GDM1 (cell line): Measurements from ENCODE around the gene C1QTNF1.
A peak's percentile ranks its signal among the peaks of the same experiment; 100 is the strongest.

Experiments
- DNase-seq: peaks from one replicate; lab custom pipeline; 2025; lab: John Stamatoyannopoulos, UW

C1QTNF1 gene, protein sequence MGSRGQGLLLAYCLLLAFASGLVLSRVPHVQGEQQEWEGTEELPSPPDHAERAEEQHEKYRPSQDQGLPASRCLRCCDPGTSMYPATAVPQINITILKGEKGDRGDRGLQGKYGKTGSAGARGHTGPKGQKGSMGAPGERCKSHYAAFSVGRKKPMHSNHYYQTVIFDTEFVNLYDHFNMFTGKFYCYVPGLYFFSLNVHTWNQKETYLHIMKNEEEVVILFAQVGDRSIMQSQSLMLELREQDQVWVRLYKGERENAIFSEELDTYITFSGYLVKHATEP

DNA sequence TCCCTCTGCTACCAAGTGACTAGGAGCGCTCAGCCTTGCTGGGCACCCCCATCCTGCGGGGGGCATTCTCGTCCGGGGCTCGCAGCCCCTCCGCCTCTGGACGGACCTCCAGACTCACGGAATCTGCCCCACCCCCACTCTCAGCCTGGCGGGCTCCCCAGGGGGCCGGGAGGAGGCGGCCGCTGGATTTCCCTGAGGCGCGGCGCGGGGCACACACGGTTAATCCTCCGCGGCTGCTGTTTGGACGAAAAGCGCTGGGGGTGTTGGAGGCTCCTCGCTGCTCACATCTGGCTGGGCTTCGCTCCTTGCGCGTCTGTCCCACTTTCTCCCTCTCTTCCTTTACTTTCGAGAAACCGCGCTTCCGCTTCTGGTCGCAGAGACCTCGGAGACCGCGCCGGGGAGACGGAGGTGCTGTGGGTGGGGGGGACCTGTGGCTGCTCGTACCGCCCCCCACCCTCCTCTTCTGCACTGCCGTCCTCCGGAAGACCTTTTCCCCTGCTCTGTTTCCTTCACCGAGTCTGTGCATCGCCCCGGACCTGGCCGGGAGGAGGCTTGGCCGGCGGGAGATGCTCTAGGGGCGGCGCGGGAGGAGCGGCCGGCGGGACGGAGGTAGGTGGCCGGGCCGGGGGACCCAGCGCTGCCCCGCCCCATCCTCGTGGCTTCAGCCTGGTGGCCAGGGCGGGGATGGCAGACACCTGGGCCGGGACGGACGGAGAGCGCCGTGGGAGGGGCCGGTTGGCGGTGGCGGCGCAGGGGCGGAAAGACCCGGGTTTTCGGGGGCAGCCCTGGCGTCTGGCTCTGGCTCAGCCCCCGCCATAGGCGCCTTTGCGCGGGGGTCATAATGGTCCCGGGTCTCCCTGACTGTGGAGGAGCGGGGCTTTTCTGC lies at the start of gene C1QTNF1:
Gene C1QTNF1, plus strand, starts transcription at position 284 of the 886 bp plus-strand sequence. CDS start 19,800 bp downstream, outside the sequence.
- DNase-seq, result no peak

- no peak for DNase-seq
Measured at GRCh38 chr17:78974635-78975591, 49.1 kb upstream of the C1QTNF1 start.

DNA sequence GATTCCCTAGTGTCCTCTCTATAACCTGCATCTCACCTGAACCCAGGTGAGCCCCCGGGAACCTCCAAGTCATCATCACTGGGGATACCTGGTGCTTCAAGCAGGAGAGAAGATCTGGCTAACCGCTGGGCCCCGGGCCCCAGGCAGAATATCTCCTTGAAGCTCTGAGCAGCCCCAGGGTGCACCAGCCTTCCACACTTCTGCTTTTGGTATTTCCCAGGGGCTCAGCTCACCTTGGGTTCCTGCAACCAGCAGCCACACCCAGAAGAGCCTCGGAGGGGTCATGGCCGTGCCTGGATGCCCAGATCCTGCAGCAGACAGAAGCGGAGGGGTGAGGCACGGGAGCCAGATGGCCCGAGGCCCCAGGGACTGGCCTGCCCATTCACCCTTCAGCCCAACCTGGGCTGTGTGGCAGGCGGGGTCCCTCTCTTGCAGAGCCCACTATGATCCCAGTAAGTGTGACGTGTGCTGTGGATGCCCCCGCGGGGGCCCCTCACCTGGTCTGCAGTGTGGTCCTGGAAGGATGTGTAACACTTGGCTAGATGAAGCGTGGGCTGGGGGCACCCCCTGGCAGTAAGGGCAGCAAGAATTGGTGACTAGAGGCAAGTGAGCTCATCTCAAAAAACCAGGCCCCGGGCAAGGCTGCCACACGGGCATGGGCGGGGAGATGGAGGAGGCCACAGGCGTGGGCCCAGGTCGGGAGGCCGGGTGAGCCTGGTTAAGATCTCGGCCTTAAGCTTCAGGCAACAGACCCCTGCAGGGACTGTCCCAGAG lies 46.9 kb upstream of the C1QTNF1 start:
- DNase-seq, result no peak

GRCh38 chr17:78977681-78977943 lies 46.4 kb upstream of the C1QTNF1 start:
- DNase-seq, result no peak

- no peak for DNase-seq
Measured at GRCh38 chr17:78977997-78978973, 45.7 kb upstream of the C1QTNF1 start.

GRCh38 chr17:78979780-78980623 lies 44.0 kb upstream of the C1QTNF1 start, which contains the start of gene LGALS3BP:
Gene LGALS3BP, minus strand, starts transcription at chr17:78979923. Its CDS starts 2,732 bp downstream, at chr17:78977191.
- DNase-seq, result no peak

DNA sequence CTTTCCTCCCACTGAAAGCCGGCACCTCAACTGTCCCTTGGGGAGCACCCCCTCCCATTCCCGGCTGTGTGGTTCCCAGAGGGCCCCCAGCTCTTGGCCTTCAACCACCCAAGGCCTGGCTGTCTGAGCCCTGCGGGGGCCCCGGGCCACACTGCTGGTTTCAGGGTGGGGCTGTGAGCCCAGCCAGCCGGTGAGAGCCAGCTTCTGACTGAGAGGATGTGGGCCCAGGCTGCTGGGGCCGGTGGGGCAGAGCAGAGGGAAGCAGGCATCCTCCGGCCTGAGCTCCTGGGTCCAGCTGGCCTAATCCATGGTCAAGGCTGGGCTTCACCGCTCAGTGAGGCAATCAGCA lies 43.4 kb upstream of the C1QTNF1 start:
- no peak for DNase-seq

DNA sequence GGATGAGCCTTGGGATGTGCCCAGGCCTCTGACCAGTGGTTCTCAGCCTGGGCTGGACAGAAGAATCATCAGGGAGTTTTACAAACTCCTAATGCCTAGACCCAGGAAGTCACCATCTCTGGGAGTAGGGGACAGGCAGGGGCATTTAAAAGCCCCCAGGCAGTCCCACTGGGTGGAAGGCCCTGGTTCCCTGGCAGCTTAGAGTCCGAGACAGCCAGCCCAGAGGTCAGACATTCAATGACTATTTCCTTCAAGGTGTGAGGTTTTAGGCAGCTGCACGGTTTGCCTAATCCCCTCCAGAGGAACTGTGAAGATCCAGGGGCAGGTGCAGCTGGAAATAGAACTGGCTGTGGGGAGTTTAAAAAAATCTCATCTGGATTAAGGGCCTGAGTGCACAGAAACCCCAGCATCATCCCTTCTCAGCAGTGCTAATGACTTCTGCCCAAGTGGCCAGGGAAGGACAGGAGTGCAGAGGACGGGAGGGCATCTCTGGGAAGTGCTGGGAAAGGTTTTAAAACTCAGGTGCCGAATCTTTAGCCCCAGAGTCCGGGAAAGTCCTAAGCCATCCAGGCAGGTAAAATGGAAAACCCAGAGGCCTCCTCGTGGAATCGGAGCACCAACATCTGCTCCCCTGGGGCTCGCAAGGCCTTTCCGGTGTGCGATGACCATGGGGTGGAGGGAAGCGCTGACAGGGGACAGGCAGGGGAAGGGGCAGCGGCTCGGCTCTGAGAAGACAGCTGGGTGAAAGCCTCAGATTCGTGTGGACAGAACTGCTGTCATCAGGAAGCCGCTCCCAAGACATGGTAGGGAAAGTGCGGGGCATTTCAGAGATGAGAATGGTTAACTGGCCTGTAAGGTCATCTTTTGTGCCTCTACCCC lies 42.7 kb upstream of the C1QTNF1 start:
- DNase-seq, result no peak

DNA sequence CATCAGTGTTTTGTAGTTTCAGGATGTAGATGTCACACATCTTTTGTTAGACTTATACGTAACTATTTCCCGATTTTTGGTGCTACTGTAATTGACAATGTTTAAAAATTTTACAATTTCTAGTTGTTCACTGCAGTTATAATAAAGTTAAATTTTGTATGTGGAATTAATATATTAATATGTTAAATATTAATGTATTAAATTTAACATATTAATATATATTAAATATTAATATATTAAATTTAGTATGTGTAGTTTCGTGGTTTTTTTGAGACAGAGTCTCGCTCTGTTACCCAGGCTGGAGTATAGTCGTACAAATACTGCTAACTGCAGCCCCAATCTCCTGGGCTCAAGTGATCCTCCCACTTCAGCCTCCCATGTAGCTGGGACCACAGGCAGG lies 38.6 kb upstream of the C1QTNF1 start:
- no peak for DNase-seq

DNA sequence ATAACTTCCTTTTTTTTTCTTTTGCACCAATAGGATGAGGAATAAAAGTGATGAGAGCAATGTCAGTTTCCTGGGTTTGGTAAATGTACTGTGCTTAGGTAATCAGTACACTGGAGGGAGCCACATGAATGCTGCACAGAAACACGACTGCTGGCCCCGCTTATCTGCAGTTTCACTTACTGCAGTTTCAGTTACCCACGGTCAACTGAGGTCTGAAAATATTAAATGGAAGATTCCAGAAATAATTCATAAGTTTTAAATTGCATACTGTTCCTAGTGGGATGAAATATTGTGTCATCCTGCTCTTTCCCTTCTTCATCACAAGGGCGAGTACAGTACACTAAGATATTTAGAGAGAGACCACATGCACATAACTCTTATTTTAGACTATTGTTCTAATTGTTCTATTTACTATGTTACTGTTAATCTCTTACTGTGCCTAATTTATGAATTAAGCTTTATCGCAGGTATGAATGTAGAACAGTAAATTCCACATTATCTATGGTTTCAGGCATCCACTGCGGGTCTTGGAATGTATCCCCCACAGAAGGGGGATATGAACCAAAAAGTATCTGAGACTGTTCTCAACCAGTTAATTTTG lies 37.8 kb upstream of the C1QTNF1 start:
- DNase-seq, result peak; percentile 55

- peak; percentile 47 for DNase-seq
Measured at GRCh38 chr17:78986649-78987328, 37.2 kb upstream of the C1QTNF1 start.

GRCh38 chr17:78988152-78988551 lies 35.8 kb upstream of the C1QTNF1 start:
- no peak for DNase-seq

GRCh38 chr17:78990349-78991016 lies 33.5 kb upstream of the C1QTNF1 start:
- DNase-seq, result no peak

DNA sequence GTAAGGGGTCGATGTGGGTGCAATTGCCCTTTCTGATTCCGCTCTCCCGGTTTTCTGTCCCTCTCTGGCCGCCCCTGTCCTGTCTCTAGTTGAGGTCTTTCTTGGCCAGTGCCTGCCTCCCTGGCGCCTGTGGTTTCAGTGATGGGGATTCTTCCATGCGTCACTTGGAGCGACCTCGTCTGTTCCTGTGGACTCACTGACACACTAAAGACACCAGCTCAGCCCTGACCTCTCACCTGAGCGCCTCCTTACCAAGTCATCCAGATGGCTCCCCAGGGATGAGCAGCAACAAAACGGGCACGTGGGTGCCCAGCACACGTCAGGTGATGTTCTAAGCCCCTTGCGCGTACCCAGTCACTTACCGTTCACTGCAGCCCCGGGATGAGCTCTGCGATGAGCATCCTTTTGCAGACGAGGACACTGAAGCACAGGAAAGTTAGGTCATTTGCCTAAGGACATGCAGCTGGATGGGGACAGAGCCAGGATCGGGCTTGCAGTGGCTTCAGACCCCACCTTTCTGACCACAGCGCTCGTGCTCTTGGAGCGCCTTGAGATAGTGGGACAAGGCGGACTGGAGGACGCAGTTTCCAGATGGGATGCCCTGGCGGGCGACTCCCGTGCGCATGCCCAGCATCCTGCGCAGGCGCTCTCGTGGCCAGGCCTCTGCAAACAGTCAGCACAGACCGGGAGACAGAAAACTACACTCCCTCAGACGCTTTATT lies 32.8 kb upstream of the C1QTNF1 start:
- no peak for DNase-seq

DNA sequence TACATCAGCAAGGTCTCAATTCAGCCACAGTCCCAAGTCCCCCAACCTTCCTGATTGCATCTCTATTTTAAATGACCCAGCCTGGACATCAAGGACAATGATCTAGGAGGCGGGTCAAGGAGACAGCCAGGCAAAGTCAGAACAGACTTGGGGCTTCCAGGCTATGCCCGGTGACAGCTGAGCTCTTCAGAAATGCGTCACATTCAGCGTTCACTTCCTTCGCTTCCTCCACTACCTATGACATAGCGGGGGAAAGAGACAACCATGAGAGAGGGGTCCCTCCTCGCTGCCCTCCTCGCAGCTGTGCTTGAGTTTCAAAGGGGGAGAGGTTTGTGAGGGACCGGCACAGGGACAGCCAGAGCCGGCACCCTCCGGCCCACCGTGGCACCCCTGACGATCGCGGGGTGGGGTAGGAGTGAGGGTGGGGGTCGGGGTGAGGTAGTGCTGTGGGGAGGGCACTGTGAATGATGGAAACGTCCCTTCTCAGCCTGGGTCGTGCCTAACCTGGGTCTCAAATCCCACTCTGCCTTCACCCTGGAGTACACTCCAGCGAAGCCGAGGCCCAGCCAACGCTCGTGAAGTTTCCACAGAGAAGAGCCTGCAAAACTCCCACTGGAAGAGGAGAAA lies 31.9 kb upstream of the C1QTNF1 start:
- DNase-seq, result no peak
